DND-41 (cell line): Measurements from ENCODE around the gene ITPR1.

Source experiments
- CTCF ChIP-seq: IDR thresholded peaks from 2 replicates; pipeline ENCODE4 v1.5.1; 2012; ENCODE audit warnings: borderline replicate concordance, low read length, moderate library complexity, mild to moderate bottlenecking; ENCODE audit not compliant: poor library complexity, severe bottlenecking; ENCODE audit errors: extremely low read depth
- EZH2 ChIP-seq: IDR thresholded peaks from 3 replicates; pipeline ENCODE4 v1.6.1; 2012; ENCODE audit warnings: borderline replicate concordance, low read depth, mild to moderate bottlenecking, moderate library complexity, low read length, inconsistent platforms; ENCODE audit not compliant: severe bottlenecking

GRCh38 chr3:4492208-4493013 is 737 bp upstream of the ITPR1 start:
- TF ChIP-seq CTCF, result peak; percentile 40
- TF ChIP-seq EZH2, result no peak
